AG04450 (cell line): ENCODE results near the gene COL5A1. TPM values are rescaled to one million over a fixed set of nuclear protein-coding genes. Genes with fewer than 3 reads are reported as not detected.

Experiments
- CTCF ChIA-PET: fragments of 300-600, 350-600 bp; formaldehyde crosslinking; extraction: SDS; loops from one replicate; lab custom pipeline; 2022; ENCODE audit warnings: antibody characterized with exemption, inconsistent platforms; lab: Charles Lee
- POLR2A ChIA-PET: fragments of 350-600 bp; formaldehyde crosslinking; extraction: SDS; loops from one replicate; lab custom pipeline; 2021; ENCODE audit warnings: antibody characterized with exemption, inconsistent platforms; lab: Yijun Ruan, JAX
- DNase-seq: peaks from one replicate; pipeline ENCODE4 v3.0.0-alpha.2; 2011; ENCODE audit warnings: low read depth, low spot score
- H3K27ac ChIP-seq: one replicate; pipeline ENCODE4 v1.5.1; 2012; ENCODE audit warnings: low read depth, low read length, control low read depth
- H3K27me3 ChIP-seq: one replicate; pipeline ENCODE4 v1.6.0; 2012; ENCODE audit warnings: low read length; ENCODE audit not compliant: control insufficient read depth, insufficient read depth
- H3K4me3 ChIP-seq: 2 replicates; pipeline ENCODE4 v1.5.1; 2011; ENCODE audit warnings: mild to moderate bottlenecking, low read depth, low read length, control low read depth
- H3K9me3 ChIP-seq: 2 replicates; pipeline ENCODE4 v1.5.1; 2012; ENCODE audit warnings: low read length; ENCODE audit not compliant: control insufficient read depth, insufficient read depth
- CTCF ChIP-seq: IDR thresholded peaks from 2 replicates; pipeline ENCODE4 v1.5.1; 2011; ENCODE audit warnings: low read depth, low read length, control low read depth, inconsistent platforms
- polyA plus RNA-seq: library from polyadenylated mRNA; depleted of rRNA; stranded (reverse); fragments of >200 nt; gene quantifications from 2 replicates; pipeline ENCODE4 v1.2.3, GENCODE V29; 2011

The COL5A1 gene
- polyA plus RNA-seq, 1 experiment: 73.3 TPM

GRCh38 chr9:134837529-134837928, 195.9 kb downstream of the COL5A1 start:
- H3K27ac ChIP-seq: peak overlapping the region; percentile 21
- POLR2A ChIA-PET: no interaction called here
- no peak for DNase-seq

GRCh38 chr9:134838651-134839454, 197.2 kb downstream of the COL5A1 start:
- Histone ChIP-seq H3K27me3 (no peaks in the 10 kb centered on the region), H3K9me3 (no peaks in the 10 kb centered on the region; the same call in 1 of the 2 replicates), H3K27ac (no peak overlapping the region), H3K4me3 (no peak overlapping the region)
- TF ChIP-seq CTCF: no peak
- POLR2A ChIA-PET: no interaction called here
- CTCF ChIA-PET: no interaction called here
- DNase-seq: no peak

More at GRCh38 chr9:134837529-134837928, 195.9 kb downstream of the COL5A1 start:
- Histone ChIP-seq H3K27me3 (no peaks in the 10 kb centered on the region), H3K9me3 (no peaks in the 10 kb centered on the region; the same call in 1 of the 2 replicates), H3K4me3 (no peak overlapping the region)
- CTCF ChIA-PET: no interaction called here
- no peak for TF ChIP-seq CTCF

GRCh38 chr9:134839455-134840125, 198.0 kb downstream of the COL5A1 start:
- H3K9me3 ChIP-seq: no peaks in the 10 kb centered on the region; the same call in 1 of the 2 replicates
- H3K4me3 ChIP-seq: no peak overlapping the region
- peak; percentile 16; the same call in 1 of the 2 replicates for TF ChIP-seq CTCF
- ChIA-PET POLR2A (no interaction called here), CTCF (no interaction called here)
- no peak for DNase-seq
- no peak overlapping the region for H3K27ac ChIP-seq
- no peaks in the 10 kb centered on the region for H3K27me3 ChIP-seq

GRCh38 chr9:134840511-134840910, 198.9 kb downstream of the COL5A1 start:
- no peak for TF ChIP-seq CTCF
- H3K27me3 ChIP-seq: no peaks in the 10 kb centered on the region
- DNase-seq: no peak
- no peak overlapping the region for H3K27ac ChIP-seq
- ChIA-PET CTCF (no interaction called here), POLR2A (interaction anchor here (0.7 kb wide), 1 partner anchor 11 kb away, joined by 3 read pairs; no protein-coding TSS in a partner anchor)
- H3K9me3 ChIP-seq: peaks cover 3% of the 10 kb centered on the region; the same call in 1 of the 2 replicates
- no peak overlapping the region for H3K4me3 ChIP-seq
